ENCODE measurements around the gene NOMO2.
"Not testable (repeated sequence)": the region's sequence is repeated elsewhere in the genome, so short reads cannot be mapped to it uniquely, and the experiment has no call there.

DNA sequence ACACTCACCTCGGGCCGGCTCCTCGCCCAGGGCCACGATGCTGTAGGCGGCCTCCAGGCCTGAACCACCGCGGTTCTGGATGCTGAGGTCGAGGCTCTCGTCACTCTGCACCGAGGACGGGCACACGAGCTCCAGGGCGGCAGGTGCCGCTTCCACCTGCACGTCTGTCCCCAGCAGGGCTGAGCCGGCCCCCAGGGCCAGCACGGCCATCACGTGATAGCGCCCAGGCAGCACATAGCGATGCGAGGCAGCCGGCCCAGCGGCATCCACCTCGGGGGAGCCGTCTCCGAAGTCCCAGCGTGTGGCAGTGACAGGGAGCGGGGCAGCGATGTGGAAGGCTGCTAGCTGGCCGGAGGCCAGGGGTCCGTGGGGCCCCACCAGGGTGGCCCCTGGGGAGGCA lies 167.5 kb downstream of the NOMO2 start:
- TF ChIP-seq, protein P1, sequence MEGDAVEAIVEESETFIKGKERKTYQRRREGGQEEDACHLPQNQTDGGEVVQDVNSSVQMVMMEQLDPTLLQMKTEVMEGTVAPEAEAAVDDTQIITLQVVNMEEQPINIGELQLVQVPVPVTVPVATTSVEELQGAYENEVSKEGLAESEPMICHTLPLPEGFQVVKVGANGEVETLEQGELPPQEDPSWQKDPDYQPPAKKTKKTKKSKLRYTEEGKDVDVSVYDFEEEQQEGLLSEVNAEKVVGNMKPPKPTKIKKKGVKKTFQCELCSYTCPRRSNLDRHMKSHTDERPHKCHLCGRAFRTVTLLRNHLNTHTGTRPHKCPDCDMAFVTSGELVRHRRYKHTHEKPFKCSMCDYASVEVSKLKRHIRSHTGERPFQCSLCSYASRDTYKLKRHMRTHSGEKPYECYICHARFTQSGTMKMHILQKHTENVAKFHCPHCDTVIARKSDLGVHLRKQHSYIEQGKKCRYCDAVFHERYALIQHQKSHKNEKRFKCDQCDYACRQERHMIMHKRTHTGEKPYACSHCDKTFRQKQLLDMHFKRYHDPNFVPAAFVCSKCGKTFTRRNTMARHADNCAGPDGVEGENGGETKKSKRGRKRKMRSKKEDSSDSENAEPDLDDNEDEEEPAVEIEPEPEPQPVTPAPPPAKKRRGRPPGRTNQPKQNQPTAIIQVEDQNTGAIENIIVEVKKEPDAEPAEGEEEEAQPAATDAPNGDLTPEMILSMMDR (IDR thresholded peaks at IDR 0.05 in 4 of 5, conservative IDR thresholded peaks at IDR 0.05 in 1 of 5): not testable (repeated sequence)
- not testable (repeated sequence) for TF ChIP-seq POLR2A (IDR thresholded peaks at IDR 0.05)
